ENCODE measurements around the gene MCU.
"Not testable (repeated sequence)": the region's sequence is repeated elsewhere in the genome, so short reads cannot be mapped to it uniquely, and the experiment has no call there.

Gene MCU

DNA sequence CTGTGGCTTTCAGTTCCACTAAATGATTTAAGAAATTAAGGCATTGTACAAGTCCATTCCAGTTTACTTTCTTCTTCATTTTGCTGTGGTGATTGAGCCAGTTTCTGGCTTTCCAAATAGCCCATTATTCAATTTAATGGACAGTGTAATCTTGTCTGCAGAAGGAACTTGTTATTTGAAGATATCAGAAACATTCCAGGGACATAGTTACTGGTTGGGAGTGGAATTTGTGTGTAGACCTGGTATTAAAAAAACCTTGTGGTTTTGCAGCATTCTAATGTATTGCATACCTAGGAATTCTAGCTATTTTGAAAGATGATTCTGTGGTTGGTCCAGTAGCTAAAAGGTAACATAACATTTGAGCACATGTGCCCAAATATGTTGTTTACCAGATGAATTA lies 72.2 kb downstream of the MCU start:
- DNase-seq: no peak

DNA sequence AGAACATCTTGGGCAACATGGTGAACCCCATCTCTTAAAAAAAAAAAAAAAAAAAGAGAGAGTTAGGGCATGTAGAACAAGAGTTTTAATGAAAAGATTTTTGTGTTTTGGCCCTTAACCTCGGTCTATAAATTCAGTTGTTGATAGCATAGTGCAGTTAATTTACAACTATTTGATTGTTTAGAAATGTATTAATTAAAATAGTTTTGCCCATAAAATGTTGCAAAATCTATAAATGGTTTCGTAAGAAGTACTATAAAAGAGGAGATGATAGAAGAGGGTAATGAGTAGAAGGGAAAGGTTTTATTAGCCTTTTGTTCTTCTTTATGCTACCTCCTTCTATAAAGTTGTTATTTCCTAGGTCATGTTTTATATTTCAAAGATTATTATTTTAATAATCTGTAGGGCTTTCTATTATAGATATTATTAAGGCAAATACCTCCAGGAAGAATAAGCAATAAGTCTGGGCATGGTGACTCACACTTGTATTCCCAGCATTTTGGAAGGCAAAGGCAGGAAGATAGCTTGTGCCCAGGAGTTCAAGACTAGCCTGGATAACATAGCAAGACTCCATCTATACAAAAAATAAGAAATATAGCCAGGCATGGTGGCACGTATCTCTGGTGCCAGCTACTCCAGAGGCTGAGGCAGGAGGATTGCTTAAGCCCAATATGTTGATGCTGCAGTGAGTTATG lies 73.3 kb downstream of the MCU start:
- DNase-seq: no peak

DNA sequence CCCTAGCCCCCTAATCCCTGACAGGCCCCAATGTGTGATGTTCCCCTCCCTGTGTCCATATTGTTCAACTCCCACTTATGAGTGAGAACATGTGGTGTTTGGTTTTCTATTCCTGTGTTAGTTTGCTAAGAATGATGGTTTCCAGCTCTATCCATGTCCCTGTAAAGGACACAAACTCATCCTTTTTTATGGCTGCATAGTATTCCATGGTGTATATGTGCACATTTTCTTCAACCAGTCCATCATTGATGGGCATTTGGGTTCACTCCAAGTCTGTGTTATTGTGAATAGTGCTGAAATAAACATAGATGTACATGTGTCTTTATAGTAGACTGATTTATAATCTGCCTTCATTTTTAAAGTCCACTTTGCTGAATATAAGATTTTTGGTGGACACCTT lies 79.3 kb downstream of the MCU start:
- DNase-seq: not testable (repeated sequence)

- no peak for DNase-seq
Measured at GRCh38 chr10:72772031-72772430, 80.1 kb downstream of the MCU start.

- DNase-seq: no peak
Measured at GRCh38 chr10:72779874-72780273, 87.9 kb downstream of the MCU start.

DNA sequence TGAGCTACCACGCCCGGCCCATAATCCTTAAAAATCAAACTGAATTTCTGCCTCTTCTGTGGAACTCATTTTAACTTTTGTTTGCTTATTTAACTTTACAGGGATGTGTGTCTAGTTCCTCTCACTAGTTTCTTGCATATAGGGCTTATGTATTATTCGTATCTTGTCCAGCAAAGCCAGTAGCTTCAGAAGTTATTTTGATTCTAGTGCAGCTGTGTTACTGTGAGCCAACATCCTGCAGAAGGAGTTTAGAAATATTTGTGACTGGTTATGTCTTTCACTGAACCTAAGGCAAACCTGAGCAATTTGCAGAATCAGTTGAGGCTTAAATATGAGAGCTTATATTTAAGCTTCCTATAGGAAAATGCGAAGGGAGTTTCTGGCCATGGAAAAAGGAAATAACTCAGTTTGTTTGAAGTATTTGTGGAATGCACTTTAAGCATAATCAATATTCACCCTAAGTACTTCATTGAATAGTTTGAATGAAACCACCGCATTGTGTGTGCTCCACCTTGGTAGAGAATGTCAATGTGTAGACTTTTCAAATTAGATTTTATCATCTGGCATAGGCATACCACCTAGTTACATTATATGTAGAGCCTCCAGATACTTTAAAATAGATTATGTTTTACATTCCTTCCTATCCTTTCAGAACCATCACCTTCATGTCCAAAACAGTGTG lies 90.8 kb downstream of the MCU start:
- DNase-seq: no peak

- DNase-seq: no peak
Measured at GRCh38 chr10:72783410-72783833, 91.5 kb downstream of the MCU start.

- DNase-seq: no peak
Measured at GRCh38 chr10:72784551-72785351, 92.8 kb downstream of the MCU start.

- DNase-seq: no peak
Measured at GRCh38 chr10:72785409-72785808, 93.5 kb downstream of the MCU start.

- DNase-seq: no peak
Measured at GRCh38 chr10:72790216-72790990, 98.5 kb downstream of the MCU start.

DNA sequence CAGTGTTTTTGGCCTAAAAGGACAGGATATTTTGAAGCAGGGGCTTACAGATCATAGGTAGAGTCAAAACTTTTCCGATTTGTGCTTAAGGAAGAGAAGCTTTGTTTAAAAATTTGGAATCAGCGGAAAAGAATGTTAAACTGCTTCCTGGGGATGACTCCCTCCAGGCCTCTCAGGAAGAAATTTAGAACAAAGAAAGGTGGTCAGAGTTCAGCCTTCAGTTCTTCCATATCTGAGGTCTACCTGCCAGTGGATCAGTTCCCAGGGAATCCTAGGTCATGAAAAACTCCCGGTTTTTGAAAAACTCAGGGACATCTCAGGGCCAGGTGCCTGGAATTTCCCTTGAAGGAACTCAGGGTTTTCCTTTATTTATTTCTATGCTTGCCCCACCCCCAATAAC lies 100.3 kb downstream of the MCU start:
- DNase-seq: no peak

GRCh38 chr10:72793752-72794151 lies 101.8 kb downstream of the MCU start:
- no peak for DNase-seq

GRCh38 chr10:72794260-72794659 lies 102.3 kb downstream of the MCU start:
- DNase-seq: no peak

DNA sequence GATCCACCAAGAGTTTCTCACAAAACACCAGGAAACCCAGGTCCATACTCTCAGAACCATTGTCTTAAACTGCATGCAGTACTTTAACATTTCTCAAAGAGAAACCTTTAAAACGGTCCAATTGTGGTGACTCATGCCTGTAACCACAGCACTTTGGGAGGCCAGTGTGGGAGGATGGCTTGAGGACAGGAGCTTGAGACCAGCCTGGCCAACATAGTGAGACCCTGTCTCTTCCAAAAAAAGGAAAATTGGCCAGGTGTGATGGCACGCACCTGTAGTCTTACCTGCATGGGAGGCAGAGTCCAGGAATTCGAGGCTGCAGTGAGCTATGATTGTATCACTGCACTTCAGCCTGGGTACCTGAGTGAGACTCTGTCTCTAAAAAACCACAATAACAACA lies 104.1 kb downstream of the MCU start:
- no peak for DNase-seq

DNA sequence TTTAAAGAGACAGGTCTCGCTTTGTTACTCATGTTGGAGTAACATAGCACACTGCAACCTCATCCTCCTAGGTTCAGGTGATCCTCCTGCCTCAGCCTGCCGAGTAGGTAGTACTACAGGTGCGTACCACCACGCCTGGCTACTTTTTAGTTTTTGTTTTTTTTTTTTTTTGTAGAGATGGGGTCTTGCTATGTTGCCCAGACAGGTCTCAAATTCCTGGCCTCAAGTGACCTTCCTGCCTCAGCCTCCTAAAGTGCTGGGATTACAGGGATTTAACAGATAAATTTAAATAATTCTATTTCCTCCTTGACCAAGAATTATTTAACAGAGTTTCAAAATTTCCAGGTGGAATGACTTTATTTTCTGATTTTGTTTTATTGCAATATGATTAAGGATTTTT lies 104.6 kb downstream of the MCU start:
- no peak for DNase-seq

DNA sequence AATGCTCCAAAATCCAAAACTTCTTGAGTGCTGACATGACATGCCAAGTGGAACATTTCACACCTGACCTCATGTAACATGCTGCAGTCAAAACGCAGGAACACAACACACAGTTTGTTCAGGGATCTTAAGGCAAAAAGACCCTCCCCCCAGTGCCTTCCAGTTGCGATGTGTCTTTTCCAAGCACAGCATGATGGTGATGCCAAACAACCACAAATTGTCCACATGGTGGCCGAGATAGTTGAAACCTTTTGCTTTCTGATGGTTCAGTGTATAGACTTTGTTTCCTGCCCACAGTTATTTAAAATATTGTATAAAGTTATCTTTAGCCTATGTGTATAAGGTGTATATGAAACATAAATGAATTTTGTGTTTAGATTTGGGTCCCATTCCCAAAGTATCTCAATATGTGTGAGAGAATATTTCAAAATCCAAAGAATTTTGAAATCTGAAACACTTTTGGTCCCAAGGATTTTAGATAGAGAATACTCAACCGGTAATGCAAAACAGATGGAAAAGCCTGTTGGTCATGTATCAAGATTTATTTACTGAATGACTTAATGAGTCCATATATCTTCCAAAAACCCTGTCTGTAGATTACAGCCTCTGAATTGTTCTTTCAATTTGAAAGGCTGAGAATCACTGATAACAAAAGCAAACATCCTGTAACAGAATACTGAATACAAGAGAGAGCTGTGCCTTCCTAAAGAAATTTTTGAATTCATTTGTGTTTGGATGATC lies 108.2 kb downstream of the MCU start:
- DNase-seq: no peak

GRCh38 chr10:72800741-72801092 lies 108.8 kb downstream of the MCU start:
- DNase-seq: no peak

DNA sequence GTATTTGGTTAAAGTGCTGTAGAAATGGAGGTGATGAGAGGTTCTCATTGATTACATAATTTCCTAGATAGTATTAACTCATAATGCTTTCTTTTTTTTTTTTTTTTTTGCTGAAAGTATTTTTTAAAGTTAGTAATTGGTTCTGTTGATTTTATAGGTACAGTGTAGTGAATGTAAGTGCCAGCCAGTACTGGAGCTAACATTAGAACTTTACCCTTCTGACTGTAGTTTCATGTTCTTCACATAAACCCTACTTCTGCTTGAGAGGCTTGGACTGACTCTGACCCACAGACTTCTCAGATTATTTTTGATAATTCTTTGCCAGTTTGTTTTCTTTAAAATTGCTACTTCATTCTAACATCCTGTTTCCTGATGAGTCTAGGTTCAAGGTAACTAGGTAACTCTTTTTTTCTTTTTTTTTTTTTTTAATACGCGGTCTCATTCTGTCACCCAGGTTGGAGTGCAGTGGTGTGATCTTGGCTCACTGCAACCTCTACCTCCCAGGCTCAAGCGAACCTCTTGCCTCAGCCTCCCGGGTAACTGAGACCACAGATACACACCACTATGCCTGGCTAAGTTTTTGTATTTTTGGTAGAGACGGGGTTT lies 109.4 kb downstream of the MCU start:
- DNase-seq: no peak

GRCh38 chr10:72802332-72802731 lies 110.4 kb downstream of the MCU start:
- no peak for DNase-seq

- DNase-seq: no peak
Measured at GRCh38 chr10:72802763-72803505, 111.0 kb downstream of the MCU start.

DNA sequence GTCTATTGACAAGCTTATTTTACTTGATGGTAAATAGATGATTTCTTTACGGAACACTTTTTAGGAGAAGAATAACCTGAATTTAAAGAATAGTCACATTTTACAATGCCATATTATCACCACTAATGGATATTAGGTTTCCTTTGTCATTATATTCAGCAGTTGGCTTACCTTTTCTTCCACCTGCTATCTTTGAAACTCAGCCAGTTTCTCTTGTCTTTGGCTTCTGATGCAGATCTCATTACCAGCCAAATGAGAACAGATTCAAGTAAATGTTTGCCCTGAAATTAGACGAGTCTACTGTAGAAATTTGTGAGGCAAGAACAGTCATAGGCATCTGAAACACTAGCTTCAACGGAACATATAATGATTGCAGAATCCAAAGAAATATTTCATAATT lies 116.1 kb downstream of the MCU start:
- DNase-seq: no peak
